DND-41 (cell line): Measurements from ENCODE around the gene PRPSAP2.

Experiments
- CTCF ChIP-seq: IDR thresholded peaks from 2 replicates; pipeline ENCODE4 v1.5.1; 2012; ENCODE audit warnings: borderline replicate concordance, low read length, moderate library complexity, mild to moderate bottlenecking; ENCODE audit not compliant: poor library complexity, severe bottlenecking; ENCODE audit errors: extremely low read depth
- EZH2 ChIP-seq: IDR thresholded peaks from 3 replicates; pipeline ENCODE4 v1.6.1; 2012; ENCODE audit warnings: borderline replicate concordance, low read depth, mild to moderate bottlenecking, moderate library complexity, low read length, inconsistent platforms; ENCODE audit not compliant: severe bottlenecking

GRCh38 chr17:18891541-18891940, 33.6 kb downstream of the PRPSAP2 start:
- no peak for TF ChIP-seq CTCF
- no peak for TF ChIP-seq EZH2
